Thyroid gland (tissue), 4 donors: Measurements from ENCODE around the gene LCN2.

Experiments
- CTCF ChIP-seq, 6 experiments: fragments of 200-600 bp in 3 of 6; fragments of 450-650 bp in 3 of 6; sonication (generic) in 3 of 6; IDR thresholded peaks; one replicate each; pipeline ENCODE4 v1.5.1; 2016 to 2019; ENCODE audit warnings: antibody characterized with exemption in 6 of 6, mild to moderate bottlenecking in 2 of 6, inconsistent platforms in 1 of 6, moderate library complexity in 1 of 6
- POLR2A ChIP-seq, 2 donors: fragments of 450-650 bp; IDR thresholded peaks; one replicate each; pipeline ENCODE4 v1.6.1; 2017; ENCODE audit warnings: antibody characterized with exemption in 2 of 2, mild to moderate bottlenecking in 2 of 2, moderate library complexity in 1 of 2

DNA sequence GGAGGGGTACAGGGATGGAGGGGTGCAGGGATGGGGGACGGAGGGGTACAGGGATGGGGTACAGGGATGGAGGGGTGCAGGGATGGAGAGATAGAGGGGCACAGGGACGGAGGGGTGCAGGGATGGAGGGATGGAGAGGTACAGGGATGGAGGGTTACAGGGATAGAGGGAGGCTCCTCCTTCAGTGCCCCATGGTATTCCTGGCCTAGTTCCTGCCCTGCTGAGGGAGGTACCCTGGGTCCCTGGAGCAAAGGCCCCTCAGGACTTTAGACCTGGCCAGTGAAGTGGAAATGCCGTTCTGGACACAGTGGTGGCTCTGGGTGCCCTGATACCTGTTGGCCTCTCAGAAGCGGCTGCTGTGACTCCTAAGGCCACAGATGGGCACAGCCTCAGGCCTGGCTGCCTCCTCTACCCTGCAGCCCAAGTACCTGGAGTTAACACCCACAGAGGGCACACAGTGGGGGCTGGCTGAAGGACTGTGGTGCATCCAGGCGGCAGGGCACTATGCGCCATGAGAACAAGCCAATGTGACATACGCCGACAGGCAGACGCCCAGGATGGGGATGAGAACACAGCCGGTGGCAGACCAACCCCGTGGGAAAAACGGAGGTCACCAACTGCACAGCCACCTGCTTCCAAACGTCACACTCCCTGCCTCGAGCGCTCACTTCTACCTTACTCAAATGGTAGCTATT is 30.1 kb upstream of the LCN2 start:
- TF ChIP-seq CTCF (IDR thresholded peaks at IDR 0.05) (no peak), POLR2A (IDR thresholded peaks at IDR 0.05) (no peak)
